ENCODE results near the gene DSCAML1. TPM values are rescaled to one million over a fixed set of nuclear protein-coding genes. Genes with fewer than 3 reads are reported as not detected.

DSCAML1 gene
- total and polyA plus RNA-seq, 10 of the 15 experiments (the other 5 are each of a cell fraction or from before 2014, with no cell fraction given): 0.03 to 0.18 (median 0.06) TPM; not detected in 1

DNA sequence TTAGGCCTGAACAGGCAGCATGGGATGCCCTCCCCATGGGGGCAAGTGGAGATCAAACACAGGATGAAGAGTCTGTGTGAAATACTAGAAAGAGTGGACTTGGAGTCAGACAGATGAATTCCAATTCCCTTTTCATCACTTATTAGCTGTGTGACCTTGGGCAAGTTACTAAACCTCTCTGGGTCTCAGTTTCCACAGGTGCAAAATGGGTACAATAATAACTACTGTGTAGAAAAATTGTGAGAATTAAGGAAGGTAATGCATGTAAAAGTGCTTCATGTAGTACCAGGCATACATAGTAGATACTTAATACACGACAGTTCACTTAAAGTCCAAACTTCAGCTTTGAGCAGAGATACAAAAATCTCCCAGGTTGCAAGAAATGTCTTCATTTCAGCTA is 176.4 kb downstream of the DSCAML1 start:
- ChIA-PET SMC1A (ENCODE audit: uncharacterized antibody, unreplicated experiment) (interaction anchor here (0.9 to 3.0 kb wide), 21 partner anchors 10 to 198 kb away, joined by 3 to 32 read pairs (median 4); no protein-coding TSS in a partner anchor), RAD21 (ENCODE audit: unreplicated experiment) (interaction anchor here (0.8 to 4.5 kb wide), 8 partner anchors 10 to 194 kb away, joined by 3 to 35 read pairs (median 4); no protein-coding TSS in a partner anchor), POLR2A (interaction anchor here (0.6 to 2.2 kb wide), 2 partner anchors 13 to 114 kb away, joined by 4 to 7 read pairs; no protein-coding TSS in a partner anchor), CTCF (interaction anchor here (0.6 to 7.6 kb wide), 40 partner anchors 9 to 474 kb away, joined by 3 to 156 read pairs (median 4); partner anchors contain the start of gene CEP164)
- no peaks in the 10 kb centered on the region for H3K4me1 ChIP-seq (ENCODE audit: control insufficient read depth, insufficient read depth, low read length)
- no peak for ATAC-seq
- 0% methylated on average over 1 of the region's 1 CpG for WGBS (ENCODE audit: insufficient coverage, insufficient replicate concordance, low lambda C conversion rate, missing lambda C conversion rate)
- H3K27ac ChIP-seq (ENCODE audit: control insufficient read depth, insufficient read depth): no peak overlapping the region
- H3K9ac ChIP-seq (ENCODE audit: control insufficient read depth, insufficient read depth, low read length): no peak overlapping the region
- intact Hi-C loops (cut with micrococcal nuclease; ENCODE audit: unreplicated experiment) (loop anchor here (1.0 kb wide), 1 partner anchor 194 kb away; no protein-coding TSS in a partner anchor), in situ Hi-C loops (cut with MboI) (loop anchor here (5.0 kb wide), 1 partner anchor 193 kb away; no protein-coding TSS in a partner anchor)
- H3K79me2 ChIP-seq (ENCODE audit: control insufficient read depth, insufficient read depth, low read length): no peaks in the 10 kb centered on the region
- H3K27me3 ChIP-seq (replicated peaks in 1 of 2; ENCODE audit: control insufficient read depth in 2 of 2, insufficient read depth in 2 of 2, low read length in 1 of 2): no peaks in the 10 kb centered on the region; a peak in 1 of 4 replicates
- BruUV-seq (replicated peaks): no TSS peak
- FAIRE-seq: no peak
- no peak for DNase-seq (ENCODE audit: low read depth, low spot score)
- H3K9me3 ChIP-seq (replicated peaks; ENCODE audit: control insufficient read depth, insufficient read depth, low read length): peaks cover 2% of the 10 kb centered on the region; the same call in 2 of the 3 replicates
- H4K20me1 ChIP-seq (ENCODE audit: control insufficient read depth, insufficient read depth): no peaks in the 10 kb centered on the region
- TF ChIP-seq TBL1XR1 (IDR thresholded peaks at IDR 0.05; ENCODE audit: low read depth, low read length) (no peak), NRF1 (conservative IDR thresholded peaks at IDR 0.05; ENCODE audit: low read depth, low read length) (no peak), HDAC6 (IDR thresholded peaks at IDR 0.05; ENCODE audit: unreplicated experiment) (no peak), ZNF207 (IDR thresholded peaks at IDR 0.05; ENCODE audit: borderline replicate concordance) (no peak), SIX5 (IDR thresholded peaks at IDR 0.05; ENCODE audit: low read depth, low read length, severe bottlenecking) (no peak), BHLHE40 (IDR thresholded peaks at IDR 0.05; ENCODE audit: borderline replicate concordance in 1 of 2, low read depth in 2 of 2, low read length in 1 of 2) (no peak), KLF5 (IDR thresholded peaks at IDR 0.05; ENCODE audit: partially characterized antibody) (no peak)
- TF ChIP-seq, protein P1, sequence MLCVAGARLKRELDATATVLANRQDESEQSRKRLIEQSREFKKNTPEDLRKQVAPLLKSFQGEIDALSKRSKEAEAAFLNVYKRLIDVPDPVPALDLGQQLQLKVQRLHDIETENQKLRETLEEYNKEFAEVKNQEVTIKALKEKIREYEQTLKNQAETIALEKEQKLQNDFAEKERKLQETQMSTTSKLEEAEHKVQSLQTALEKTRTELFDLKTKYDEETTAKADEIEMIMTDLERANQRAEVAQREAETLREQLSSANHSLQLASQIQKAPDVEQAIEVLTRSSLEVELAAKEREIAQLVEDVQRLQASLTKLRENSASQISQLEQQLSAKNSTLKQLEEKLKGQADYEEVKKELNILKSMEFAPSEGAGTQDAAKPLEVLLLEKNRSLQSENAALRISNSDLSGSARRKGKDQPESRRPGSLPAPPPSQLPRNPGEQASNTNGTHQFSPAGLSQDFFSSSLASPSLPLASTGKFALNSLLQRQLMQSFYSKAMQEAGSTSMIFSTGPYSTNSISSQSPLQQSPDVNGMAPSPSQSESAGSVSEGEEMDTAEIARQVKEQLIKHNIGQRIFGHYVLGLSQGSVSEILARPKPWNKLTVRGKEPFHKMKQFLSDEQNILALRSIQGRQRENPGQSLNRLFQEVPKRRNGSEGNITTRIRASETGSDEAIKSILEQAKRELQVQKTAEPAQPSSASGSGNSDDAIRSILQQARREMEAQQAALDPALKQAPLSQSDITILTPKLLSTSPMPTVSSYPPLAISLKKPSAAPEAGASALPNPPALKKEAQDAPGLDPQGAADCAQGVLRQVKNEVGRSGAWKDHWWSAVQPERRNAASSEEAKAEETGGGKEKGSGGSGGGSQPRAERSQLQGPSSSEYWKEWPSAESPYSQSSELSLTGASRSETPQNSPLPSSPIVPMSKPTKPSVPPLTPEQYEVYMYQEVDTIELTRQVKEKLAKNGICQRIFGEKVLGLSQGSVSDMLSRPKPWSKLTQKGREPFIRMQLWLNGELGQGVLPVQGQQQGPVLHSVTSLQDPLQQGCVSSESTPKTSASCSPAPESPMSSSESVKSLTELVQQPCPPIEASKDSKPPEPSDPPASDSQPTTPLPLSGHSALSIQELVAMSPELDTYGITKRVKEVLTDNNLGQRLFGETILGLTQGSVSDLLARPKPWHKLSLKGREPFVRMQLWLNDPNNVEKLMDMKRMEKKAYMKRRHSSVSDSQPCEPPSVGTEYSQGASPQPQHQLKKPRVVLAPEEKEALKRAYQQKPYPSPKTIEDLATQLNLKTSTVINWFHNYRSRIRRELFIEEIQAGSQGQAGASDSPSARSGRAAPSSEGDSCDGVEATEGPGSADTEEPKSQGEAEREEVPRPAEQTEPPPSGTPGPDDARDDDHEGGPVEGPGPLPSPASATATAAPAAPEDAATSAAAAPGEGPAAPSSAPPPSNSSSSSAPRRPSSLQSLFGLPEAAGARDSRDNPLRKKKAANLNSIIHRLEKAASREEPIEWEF (IDR thresholded peaks at IDR 0.05; ENCODE audit: insufficient replicate concordance, low read depth, low read length): no peak
- TF ChIP-seq, protein P2, sequence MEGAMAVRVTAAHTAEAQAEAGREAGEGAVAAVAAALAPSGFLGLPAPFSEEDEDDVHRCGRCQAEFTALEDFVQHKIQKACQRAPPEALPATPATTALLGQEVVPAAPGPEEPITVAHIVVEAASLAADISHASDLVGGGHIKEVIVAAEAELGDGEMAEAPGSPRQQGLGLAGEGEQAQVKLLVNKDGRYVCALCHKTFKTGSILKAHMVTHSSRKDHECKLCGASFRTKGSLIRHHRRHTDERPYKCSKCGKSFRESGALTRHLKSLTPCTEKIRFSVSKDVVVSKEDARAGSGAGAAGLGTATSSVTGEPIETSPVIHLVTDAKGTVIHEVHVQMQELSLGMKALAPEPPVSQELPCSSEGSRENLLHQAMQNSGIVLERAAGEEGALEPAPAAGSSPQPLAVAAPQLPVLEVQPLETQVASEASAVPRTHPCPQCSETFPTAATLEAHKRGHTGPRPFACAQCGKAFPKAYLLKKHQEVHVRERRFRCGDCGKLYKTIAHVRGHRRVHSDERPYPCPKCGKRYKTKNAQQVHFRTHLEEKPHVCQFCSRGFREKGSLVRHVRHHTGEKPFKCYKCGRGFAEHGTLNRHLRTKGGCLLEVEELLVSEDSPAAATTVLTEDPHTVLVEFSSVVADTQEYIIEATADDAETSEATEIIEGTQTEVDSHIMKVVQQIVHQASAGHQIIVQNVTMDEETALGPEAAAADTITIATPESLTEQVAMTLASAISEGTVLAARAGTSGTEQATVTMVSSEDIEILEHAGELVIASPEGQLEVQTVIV (IDR thresholded peaks at IDR 0.05; ENCODE audit: borderline replicate concordance, partially characterized antibody): no peak
- no peak overlapping the region for H2AFZ ChIP-seq (ENCODE audit: control insufficient read depth, low read depth, low read length)
- no peak overlapping the region for H3K4me2 ChIP-seq (ENCODE audit: control insufficient read depth, insufficient read depth)
- H3K36me3 ChIP-seq (ENCODE audit: control insufficient read depth in 2 of 2, insufficient read depth in 2 of 2, low read length in 1 of 2): no peaks in the 10 kb centered on the region
- H3K4me3 ChIP-seq: no peak overlapping the region

All from GM12878 (cell line).